Ishikawa (cell line): ENCODE measurements around the gene PLPPR1.

Experiments
- CEBPB ChIP-seq: IDR thresholded peaks from 2 replicates; pipeline ENCODE4 v1.6.1; 2012
- CREB1 ChIP-seq: IDR thresholded peaks from 2 replicates; pipeline ENCODE4 v1.6.1; 2012; ENCODE audit warnings: low read depth
- EGR1 ChIP-seq: IDR thresholded peaks from 2 replicates; pipeline ENCODE4 v1.6.1; 2012
- EP300 ChIP-seq: IDR thresholded peaks from 2 replicates; pipeline ENCODE4 v1.6.1; 2012; ENCODE audit warnings: borderline replicate concordance
- FOXM1 ChIP-seq: IDR thresholded peaks from 2 replicates; pipeline ENCODE4 v1.6.1; 2012; ENCODE audit warnings: low read depth, borderline replicate concordance
- NFIC ChIP-seq: IDR thresholded peaks from 2 replicates; pipeline ENCODE4 v1.6.1; 2012
- RAD21 ChIP-seq: IDR thresholded peaks from 2 replicates; pipeline ENCODE4 v1.6.1; 2012; ENCODE audit warnings: low read depth
- TAF1 ChIP-seq: IDR thresholded peaks from 2 replicates; pipeline ENCODE4 v1.6.1; 2012; ENCODE audit warnings: low read depth, mild to moderate bottlenecking
- TCF12 ChIP-seq: IDR thresholded peaks from 2 replicates; pipeline ENCODE4 v1.6.1; 2012; ENCODE audit warnings: low read depth
- TEAD4 ChIP-seq: IDR thresholded peaks from 2 replicates; pipeline ENCODE4 v1.6.1; 2012
- YY1 ChIP-seq: IDR thresholded peaks from 2 replicates; pipeline ENCODE4 v1.6.1; 2012; ENCODE audit warnings: low read depth
- ZBTB7A ChIP-seq: IDR thresholded peaks from 2 replicates; pipeline ENCODE4 v1.6.1; 2012; ENCODE audit warnings: low read depth
- TF ChIP-seq, protein P1 (sequence below): IDR thresholded peaks from 2 replicates; pipeline ENCODE4 v1.6.1; 2012
- TF ChIP-seq, protein P2 (sequence below): IDR thresholded peaks from 2 replicates; pipeline ENCODE4 v1.6.1; 2012
- TF ChIP-seq, protein P3 (sequence below): IDR thresholded peaks from 2 replicates; pipeline ENCODE4 v1.6.1; 2012; ENCODE audit warnings: low read depth, mild to moderate bottlenecking

The PLPPR1 gene

DNA sequence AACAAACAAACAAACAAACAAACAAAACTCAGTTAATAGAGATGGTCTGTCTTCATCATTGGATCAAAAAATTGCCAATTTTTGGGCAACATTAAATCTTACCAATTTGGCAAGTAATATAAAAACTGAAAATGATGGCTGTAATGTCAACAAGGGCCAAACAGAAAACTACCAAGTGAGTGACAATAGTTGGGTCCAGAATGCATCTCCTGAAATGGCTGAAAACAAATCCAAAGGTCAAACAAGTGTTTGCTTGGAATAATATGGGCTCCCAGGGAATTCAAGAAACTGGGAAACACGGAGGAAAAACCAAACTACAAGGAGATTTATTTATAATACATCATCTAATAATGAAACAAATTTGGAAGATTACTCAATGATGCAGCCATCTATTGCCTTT is 331.2 kb downstream of the PLPPR1 start:
- TF ChIP-seq, protein P1, sequence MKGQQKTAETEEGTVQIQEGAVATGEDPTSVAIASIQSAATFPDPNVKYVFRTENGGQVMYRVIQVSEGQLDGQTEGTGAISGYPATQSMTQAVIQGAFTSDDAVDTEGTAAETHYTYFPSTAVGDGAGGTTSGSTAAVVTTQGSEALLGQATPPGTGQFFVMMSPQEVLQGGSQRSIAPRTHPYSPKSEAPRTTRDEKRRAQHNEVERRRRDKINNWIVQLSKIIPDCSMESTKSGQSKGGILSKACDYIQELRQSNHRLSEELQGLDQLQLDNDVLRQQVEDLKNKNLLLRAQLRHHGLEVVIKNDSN = no peak
- TF ChIP-seq, protein P2, sequence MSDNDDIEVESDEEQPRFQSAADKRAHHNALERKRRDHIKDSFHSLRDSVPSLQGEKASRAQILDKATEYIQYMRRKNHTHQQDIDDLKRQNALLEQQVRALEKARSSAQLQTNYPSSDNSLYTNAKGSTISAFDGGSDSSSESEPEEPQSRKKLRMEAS = no peak
- TF ChIP-seq NFIC (no peak), CREB1 (no peak), TAF1 (no peak), EGR1 (no peak), CEBPB (no peak), TCF12 (no peak), EP300 (no peak), ZBTB7A (no peak)
- TF ChIP-seq, protein P3, sequence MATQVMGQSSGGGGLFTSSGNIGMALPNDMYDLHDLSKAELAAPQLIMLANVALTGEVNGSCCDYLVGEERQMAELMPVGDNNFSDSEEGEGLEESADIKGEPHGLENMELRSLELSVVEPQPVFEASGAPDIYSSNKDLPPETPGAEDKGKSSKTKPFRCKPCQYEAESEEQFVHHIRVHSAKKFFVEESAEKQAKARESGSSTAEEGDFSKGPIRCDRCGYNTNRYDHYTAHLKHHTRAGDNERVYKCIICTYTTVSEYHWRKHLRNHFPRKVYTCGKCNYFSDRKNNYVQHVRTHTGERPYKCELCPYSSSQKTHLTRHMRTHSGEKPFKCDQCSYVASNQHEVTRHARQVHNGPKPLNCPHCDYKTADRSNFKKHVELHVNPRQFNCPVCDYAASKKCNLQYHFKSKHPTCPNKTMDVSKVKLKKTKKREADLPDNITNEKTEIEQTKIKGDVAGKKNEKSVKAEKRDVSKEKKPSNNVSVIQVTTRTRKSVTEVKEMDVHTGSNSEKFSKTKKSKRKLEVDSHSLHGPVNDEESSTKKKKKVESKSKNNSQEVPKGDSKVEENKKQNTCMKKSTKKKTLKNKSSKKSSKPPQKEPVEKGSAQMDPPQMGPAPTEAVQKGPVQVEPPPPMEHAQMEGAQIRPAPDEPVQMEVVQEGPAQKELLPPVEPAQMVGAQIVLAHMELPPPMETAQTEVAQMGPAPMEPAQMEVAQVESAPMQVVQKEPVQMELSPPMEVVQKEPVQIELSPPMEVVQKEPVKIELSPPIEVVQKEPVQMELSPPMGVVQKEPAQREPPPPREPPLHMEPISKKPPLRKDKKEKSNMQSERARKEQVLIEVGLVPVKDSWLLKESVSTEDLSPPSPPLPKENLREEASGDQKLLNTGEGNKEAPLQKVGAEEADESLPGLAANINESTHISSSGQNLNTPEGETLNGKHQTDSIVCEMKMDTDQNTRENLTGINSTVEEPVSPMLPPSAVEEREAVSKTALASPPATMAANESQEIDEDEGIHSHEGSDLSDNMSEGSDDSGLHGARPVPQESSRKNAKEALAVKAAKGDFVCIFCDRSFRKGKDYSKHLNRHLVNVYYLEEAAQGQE = no peak

DNA sequence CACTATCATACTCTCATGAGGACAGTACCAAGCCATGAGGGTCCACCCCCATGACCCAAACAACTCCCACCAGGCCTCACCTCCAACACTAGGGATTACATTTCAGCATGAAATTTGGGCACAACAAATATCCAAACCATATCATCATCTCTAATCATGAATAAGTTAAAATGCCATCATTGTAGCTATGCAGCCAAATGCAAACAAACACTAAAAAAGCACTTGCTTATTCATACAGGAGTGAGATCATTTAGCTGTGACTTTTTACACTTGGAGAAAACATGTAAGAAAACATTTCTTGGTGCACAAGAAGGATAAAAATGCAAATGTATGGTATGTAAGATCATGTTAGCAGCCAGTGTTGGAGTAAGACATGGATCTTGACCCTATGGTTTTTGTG is 332.1 kb downstream of the PLPPR1 start:
- no peak for TF ChIP-seq EP300
- TF ChIP-seq NFIC = no peak

DNA sequence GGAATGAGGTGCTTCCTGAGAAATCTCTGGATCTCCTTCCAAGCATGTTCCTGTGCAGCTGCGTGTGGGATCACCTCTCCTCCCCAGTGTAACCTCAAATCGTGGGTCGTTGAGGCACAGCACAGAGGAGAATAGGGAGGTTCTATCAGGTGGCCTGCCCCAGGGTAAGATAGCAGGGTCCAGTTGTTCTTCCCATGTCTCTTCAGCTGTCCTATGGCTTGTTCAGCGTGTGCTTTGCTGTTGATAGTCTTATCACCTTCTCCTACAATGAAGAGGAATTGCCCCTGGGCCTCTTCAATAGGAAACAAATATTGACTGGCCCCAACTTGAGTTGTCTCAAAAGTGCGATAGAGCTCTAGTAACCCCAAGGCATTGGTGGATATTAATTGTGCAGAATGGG is 333.9 kb downstream of the PLPPR1 start:
- no peak for TF ChIP-seq NFIC
- no peak for TF ChIP-seq RAD21
- no peak for TF ChIP-seq TEAD4
- TF ChIP-seq EGR1 = no peak
- TF ChIP-seq, protein P3 = no peak
- no peak for TF ChIP-seq ZBTB7A
- TF ChIP-seq EP300 = no peak
- no peak for TF ChIP-seq FOXM1
- no peak for TF ChIP-seq YY1
- TF ChIP-seq CREB1 = no peak
- TF ChIP-seq TCF12 = no peak
- no peak for TF ChIP-seq CEBPB
- TF ChIP-seq, protein P1 = no peak
- TF ChIP-seq, protein P2 = no peak
- TF ChIP-seq TAF1 = no peak

DNA sequence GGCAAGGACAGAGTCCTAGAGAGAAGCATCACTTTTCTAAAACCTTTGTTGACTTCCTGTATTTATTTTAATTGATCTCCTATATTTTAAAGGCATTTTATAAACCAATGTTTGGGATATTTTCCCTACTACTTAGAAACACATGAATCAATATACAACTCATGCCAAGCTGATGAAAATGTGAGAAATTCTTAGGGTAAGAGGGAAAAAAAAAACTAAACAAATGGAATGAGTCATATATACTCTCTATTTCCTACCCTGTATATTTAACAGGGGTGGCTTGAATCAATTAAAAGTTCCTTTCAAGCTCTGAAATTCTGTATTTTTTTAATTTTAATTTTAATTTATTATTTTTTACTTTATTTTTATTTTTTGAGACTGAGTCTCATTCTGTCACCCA is 336.7 kb downstream of the PLPPR1 start:
- TF ChIP-seq FOXM1 (no peak), ZBTB7A (no peak), EP300 (no peak), CREB1 (no peak), TCF12 (no peak), RAD21 (no peak), TAF1 (no peak), NFIC (no peak), YY1 (no peak), EGR1 (no peak), CEBPB (no peak), TEAD4 (no peak)
- TF ChIP-seq, protein P2 = no peak
- TF ChIP-seq, protein P1 = no peak
- TF ChIP-seq, protein P3 = no peak
